Measurements from ENCODE around the gene GXYLT1. TPM values are rescaled to one million over a fixed set of nuclear protein-coding genes. Genes with fewer than 3 reads are reported as not detected.

Gene GXYLT1
- total RNA-seq, 1 experiment from 2014 or later = 9.0 TPM

- Histone ChIP-seq H3K36me3 (ENCODE audit: control insufficient read depth in 1 of 2, insufficient read depth in 2 of 2, low read length in 2 of 2) (no peaks in the 10 kb centered on the region), H3K9me2 (ENCODE audit: insufficient read depth) (no peaks in the 10 kb centered on the region), H2AFZ (ENCODE audit: low read depth, low read length, poor library complexity, severe bottlenecking) (no peak overlapping the region), H3K79me2 (ENCODE audit: insufficient read depth, low read length) (no peaks in the 10 kb centered on the region), H3K9me3 (ENCODE audit: control insufficient read depth in 1 of 2, insufficient read depth in 1 of 2, low read depth in 1 of 2, low read length in 2 of 2) (no peaks in the 10 kb centered on the region), H3K4me1 (ENCODE audit: control insufficient read depth in 1 of 2, insufficient read depth in 2 of 2, low read length in 2 of 2) (peaks cover 12 to 14% of the 10 kb centered on the region in 2 experiments), H3K27me3 (ENCODE audit: insufficient read depth, low read length) (no peaks in the 10 kb centered on the region), H3K9ac (ENCODE audit: low read length) (no peak overlapping the region), H3K27ac (ENCODE audit: low read depth, low read length) (no peak overlapping the region), H3K4me3 (replicated peaks in 1 of 2; ENCODE audit: low read depth in 1 of 2, low read length in 2 of 2) (no peak overlapping the region), H3K4me2 (ENCODE audit: low read length) (no peak overlapping the region), H4K20me1 (ENCODE audit: insufficient read depth) (no peaks in the 10 kb centered on the region)
- TF ChIP-seq CBX3 (IDR thresholded peaks at IDR 0.05; ENCODE audit: low read depth) (no peak), SIN3A (IDR thresholded peaks at IDR 0.05; ENCODE audit: low read depth) (no peak), ZFX (IDR thresholded peaks at IDR 0.05) (no peak), CEBPB (IDR thresholded peaks at IDR 0.05; ENCODE audit: low read depth) (no peak), TCF7L2 (IDR thresholded peaks at IDR 0.05; ENCODE audit: borderline replicate concordance, extremely low read depth, insufficient read depth, insufficient read length) (no peak), RAD21 (IDR thresholded peaks at IDR 0.05; ENCODE audit: low read depth) (no peak), EGR1 (IDR thresholded peaks at IDR 0.05; ENCODE audit: low read depth) (no peak), ZBTB33 (IDR thresholded peaks at IDR 0.05; ENCODE audit: extremely low read depth, insufficient replicate concordance, low read length) (no peak), SRF (IDR thresholded peaks at IDR 0.05; ENCODE audit: low read depth) (no peak), EZH2phosphoT487 (IDR thresholded peaks at IDR 0.05; ENCODE audit: borderline replicate concordance) (no peak), JUND (IDR thresholded peaks at IDR 0.05) (no peak), POLR2A (IDR thresholded peaks at IDR 0.05; ENCODE audit: borderline replicate concordance, extremely low read depth, insufficient read depth, insufficient read length) (no peak), ELF1 (IDR thresholded peaks at IDR 0.05; ENCODE audit: borderline replicate concordance, low read depth) (no peak), CTCF (IDR thresholded peaks at IDR 0.05 in 2 of 3, conservative IDR thresholded peaks at IDR 0.05 in 1 of 3; ENCODE audit: borderline replicate concordance in 1 of 3, insufficient read depth in 1 of 3, low read depth in 2 of 3, low read length in 2 of 3) (no peak), YY1 (IDR thresholded peaks at IDR 0.05; ENCODE audit: extremely low read depth, insufficient replicate concordance, low read depth, low read length) (no peak), MAX (IDR thresholded peaks at IDR 0.05) (no peak)
- DNase-seq (ENCODE audit: low read depth, low spot score) = no peak
- intact Hi-C loops (cut with micrococcal nuclease) = no loop called here
- RAD21 ChIA-PET (ENCODE audit: low non-redundant PET in 1 of 2, low total read pairs in 2 of 2, uncharacterized antibody in 2 of 2, unreplicated experiment in 2 of 2) = no interaction called here
- no TSS peak for BruUV-seq (replicated peaks)
- CTCF ChIA-PET = no interaction called here
- no peak for ATAC-seq
- POLR2A ChIA-PET = no interaction called here
These were observed 21.8 kb upstream of the GXYLT1 start for GRCh38 chr12:42166501-42166900.

All from HCT116 (cell line).